C4-2B (cell line): ENCODE data around the gene SELENOM.
A peak's percentile ranks its signal among the peaks of the same experiment; 100 is the strongest.

ENCODE experiments used
- H3K27ac ChIP-seq: fragments of 450-650 bp; 2 replicates; pipeline ENCODE4 v1.5.1; 2017
- ZFX ChIP-seq: fragments of 450-650 bp; IDR thresholded peaks from 2 replicates; pipeline ENCODE4 v1.6.1; 2017
- TF ChIP-seq, protein P1 (sequence below): fragments of 450-650 bp; conservative IDR thresholded peaks from 2 replicates; pipeline ENCODE4 v1.5.1; 2017; ENCODE audit warnings: mild to moderate bottlenecking

Gene SELENOM

DNA sequence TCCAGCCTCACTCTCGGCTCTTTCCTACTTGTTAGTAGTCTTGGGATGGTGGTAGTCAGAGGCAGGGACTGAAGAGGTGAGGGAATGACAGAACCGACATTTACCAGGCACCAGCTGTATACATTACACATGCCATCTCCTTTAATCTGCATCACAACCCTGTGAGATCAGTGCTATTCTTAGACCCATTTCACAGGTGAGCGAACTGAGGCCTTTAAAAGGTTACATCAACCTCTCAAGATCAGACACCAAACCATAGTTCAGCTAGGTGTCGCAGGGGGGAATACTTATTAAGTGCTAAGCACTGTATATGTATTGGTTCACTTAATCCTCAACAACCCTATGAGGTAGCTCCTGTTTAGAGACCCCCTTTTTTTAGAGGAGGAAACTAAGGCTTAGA is 27.3 kb upstream of the SELENOM start:
- TF ChIP-seq, protein P1, sequence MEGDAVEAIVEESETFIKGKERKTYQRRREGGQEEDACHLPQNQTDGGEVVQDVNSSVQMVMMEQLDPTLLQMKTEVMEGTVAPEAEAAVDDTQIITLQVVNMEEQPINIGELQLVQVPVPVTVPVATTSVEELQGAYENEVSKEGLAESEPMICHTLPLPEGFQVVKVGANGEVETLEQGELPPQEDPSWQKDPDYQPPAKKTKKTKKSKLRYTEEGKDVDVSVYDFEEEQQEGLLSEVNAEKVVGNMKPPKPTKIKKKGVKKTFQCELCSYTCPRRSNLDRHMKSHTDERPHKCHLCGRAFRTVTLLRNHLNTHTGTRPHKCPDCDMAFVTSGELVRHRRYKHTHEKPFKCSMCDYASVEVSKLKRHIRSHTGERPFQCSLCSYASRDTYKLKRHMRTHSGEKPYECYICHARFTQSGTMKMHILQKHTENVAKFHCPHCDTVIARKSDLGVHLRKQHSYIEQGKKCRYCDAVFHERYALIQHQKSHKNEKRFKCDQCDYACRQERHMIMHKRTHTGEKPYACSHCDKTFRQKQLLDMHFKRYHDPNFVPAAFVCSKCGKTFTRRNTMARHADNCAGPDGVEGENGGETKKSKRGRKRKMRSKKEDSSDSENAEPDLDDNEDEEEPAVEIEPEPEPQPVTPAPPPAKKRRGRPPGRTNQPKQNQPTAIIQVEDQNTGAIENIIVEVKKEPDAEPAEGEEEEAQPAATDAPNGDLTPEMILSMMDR, result no peak
- no peak for TF ChIP-seq ZFX
- no peak overlapping the region for H3K27ac ChIP-seq

DNA sequence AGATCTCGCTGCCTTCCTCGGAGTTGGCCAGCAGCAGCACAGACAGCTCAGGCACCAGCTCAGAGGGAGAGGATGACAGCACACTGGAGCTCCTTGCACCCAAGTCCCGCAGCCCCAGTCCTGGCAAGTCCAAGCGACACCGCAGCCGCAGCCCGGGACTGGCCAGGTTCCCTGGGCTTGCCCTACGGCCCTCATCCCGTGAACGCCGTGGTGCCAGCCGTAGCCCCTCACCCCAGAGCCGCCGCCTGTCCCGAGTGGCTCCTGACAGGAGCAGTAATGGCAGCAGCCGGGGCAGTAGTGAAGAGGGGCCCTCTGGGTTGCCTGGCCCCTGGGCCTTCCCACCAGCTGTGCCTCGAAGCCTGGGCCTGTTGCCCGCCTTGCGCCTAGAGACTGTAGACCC is 26.5 kb upstream of the SELENOM start:
- peak overlapping the region; percentile 98; the same call in 1 of the 2 replicates for H3K27ac ChIP-seq
- TF ChIP-seq, protein P1, result no peak
- no peak for TF ChIP-seq ZFX

DNA sequence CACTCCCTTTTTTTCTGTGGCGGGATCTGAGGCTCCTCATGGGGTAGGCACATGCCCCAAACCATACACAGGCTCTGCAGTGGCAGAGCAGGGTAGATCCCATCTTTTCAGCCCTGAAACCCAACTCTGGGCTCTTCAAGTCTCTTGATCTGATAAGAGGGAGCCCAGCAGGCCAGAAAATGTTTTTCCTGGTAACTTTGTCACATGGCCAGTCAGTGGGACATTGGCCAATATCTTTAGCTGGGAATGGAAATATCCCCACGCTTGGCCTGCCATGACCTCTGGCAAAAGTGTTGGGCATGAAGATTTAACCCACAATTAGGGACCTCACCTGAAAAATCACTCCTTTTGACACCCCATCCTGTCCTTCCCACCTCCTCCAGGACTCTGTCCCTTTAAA is 23.5 kb upstream of the SELENOM start:
- TF ChIP-seq ZFX, result no peak
- TF ChIP-seq, protein P1, result no peak
- H3K27ac ChIP-seq, result peak overlapping the region; percentile 98

DNA sequence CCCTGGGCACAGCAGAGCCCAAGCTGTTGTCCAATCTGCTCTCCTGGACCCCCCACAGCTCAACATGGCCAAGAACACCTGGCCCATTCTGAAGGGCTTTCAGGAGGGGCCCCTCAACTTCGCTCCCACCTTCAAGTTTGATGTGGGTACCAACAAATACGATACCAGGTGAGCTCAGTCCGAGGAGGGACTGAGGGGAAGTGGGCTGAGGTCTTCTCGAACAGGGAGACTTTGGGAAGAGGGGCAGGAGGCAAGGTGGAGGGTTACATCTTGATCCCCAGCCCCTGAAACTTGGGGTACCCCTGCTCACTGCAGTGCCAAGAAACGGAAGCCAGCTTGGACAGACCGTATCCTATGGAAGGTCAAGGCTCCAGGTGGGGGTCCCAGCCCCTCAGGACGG is 20.8 kb upstream of the SELENOM start:
- peak overlapping the region; percentile 5; the same call in 1 of the 2 replicates for H3K27ac ChIP-seq
- TF ChIP-seq, protein P1, result no peak
- no peak for TF ChIP-seq ZFX

DNA sequence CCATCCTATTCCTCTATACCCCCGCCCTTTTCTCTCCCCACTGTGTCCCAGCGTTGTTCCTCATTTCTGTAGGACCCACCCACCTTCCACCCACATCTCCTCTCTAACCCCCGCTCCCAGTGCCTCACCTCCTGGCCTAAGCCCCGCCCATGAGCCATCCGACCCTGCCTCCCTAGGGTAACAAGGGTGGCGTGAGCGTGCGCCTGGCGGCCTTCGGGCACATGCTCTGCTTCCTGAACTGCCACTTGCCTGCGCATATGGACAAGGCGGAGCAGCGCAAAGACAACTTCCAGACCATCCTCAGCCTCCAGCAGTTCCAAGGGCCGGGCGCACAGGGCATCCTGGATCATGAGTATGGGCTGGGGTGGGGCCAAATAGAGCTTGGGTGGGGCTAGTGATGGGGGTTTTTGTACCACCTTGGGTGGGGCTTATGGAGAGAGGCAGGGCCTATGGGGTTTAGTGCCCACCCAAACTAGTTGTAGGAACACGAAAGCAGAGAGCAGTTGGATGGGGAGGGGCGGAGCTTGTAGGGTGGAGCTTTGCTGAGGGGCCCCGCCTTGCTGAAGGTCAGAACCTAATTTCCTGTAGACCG is 19.9 kb upstream of the SELENOM start:
- no peak overlapping the region for H3K27ac ChIP-seq
- TF ChIP-seq, protein P1, result no peak
- no peak for TF ChIP-seq ZFX

DNA sequence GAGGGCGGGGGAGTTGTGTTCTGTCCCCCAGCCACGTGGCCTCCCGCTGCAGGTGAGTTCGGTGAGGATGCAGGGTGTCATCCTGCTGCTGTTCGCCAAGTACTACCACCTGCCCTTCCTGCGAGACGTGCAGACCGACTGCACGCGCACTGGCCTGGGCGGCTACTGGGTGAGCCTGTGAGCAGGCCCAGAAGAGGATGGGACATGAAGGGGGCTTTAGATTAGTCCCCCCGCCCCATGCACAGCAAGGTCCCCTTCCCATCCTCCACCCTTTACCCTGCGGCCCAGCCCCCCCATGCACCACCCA is 19.5 kb upstream of the SELENOM start:
- H3K27ac ChIP-seq, result no peak overlapping the region
- TF ChIP-seq, protein P1, result no peak
- no peak for TF ChIP-seq ZFX

DNA sequence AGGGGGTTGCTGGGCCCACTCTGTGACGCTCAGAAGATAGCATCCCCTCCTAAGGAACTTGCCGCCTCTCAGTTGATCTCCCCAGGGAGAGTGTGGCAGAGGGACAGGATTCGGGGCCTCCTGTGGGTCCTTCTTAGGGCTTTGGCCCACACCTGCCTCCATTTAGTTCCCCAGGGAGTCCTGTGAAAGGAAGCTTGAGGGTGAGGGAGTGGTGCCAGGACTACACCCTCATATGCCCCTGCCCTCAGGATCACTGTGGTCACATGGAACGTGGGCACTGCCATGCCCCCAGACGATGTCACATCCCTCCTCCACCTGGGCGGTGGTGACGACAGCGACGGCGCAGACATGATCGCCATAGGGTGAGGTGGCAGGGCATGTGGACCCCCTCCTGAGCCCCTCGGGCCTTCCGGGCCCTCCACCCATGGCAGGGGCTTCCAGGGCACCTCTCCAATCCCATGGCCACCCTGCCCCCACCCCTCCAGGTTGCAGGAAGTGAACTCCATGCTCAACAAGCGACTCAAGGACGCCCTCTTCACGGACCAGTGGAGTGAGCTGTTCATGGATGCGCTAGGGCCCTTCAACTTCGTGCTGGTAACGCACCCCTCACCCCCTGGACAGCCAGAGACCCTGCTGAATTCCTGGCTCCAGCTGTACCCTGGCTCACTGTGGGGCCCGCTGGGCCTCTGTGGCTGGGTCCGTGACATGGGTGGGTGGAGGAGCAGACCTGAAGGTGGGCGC is 18.9 kb upstream of the SELENOM start:
- no peak overlapping the region for H3K27ac ChIP-seq
- TF ChIP-seq, protein P1, result no peak
- TF ChIP-seq ZFX, result no peak
